K562 (cell line): ENCODE measurements around the gene SH3BP5L. TPM values are rescaled to one million over a fixed set of nuclear protein-coding genes. Genes with fewer than 3 reads are reported as not detected.

Experiments
- ARNT ChIP-seq, 2 experiments: fragments of 450-650 bp; IDR thresholded peaks; 2 replicates each; pipeline ENCODE4 v1.6.1; 2016; ENCODE audit warnings: mild to moderate bottlenecking in 1 of 2
- C11orf30 ChIP-seq: fragments of 450-650 bp; IDR thresholded peaks from 2 replicates; pipeline ENCODE4 v1.6.1; 2016; ENCODE audit warnings: low read depth, mild to moderate bottlenecking
- EHMT2 ChIP-seq: fragments of 450-650 bp; IDR thresholded peaks from 2 replicates; pipeline ENCODE4 v1.6.1; 2018; ENCODE audit warnings: antibody characterized with exemption
- LCOR ChIP-seq: sonication (generic); formaldehyde crosslinking; IDR thresholded peaks from 2 replicates; pipeline ENCODE4 v1.8.0; 2022; ENCODE audit warnings: mild to moderate bottlenecking, missing genetic modification reagents
- MTA2 ChIP-seq: fragments of 450-650 bp; IDR thresholded peaks from 2 replicates; pipeline ENCODE4 v1.6.1; 2016; ENCODE audit warnings: low read depth
- RBM14 ChIP-seq: fragments of 200-400 bp; formaldehyde crosslinking; IDR thresholded peaks from 2 replicates; pipeline ENCODE4 v1.6.1; 2018; ENCODE audit warnings: low read depth, mild to moderate bottlenecking, low read length, moderate library complexity, borderline replicate concordance; ENCODE audit not compliant: insufficient read depth
- SETDB1 ChIP-seq: IDR thresholded peaks from one replicate; pipeline ENCODE4 v1.6.1; 2012; ENCODE audit warnings: low read length, control low read depth, inconsistent platforms
- ZNF263 ChIP-seq: sonication (generic); formaldehyde crosslinking; IDR thresholded peaks from 2 replicates; pipeline ENCODE4 v1.8.0; 2022; ENCODE audit warnings: mild to moderate bottlenecking, missing genetic modification reagents, borderline replicate concordance
- ZNF696 ChIP-seq: fragments of 250-450 bp; sonication (Bioruptor Pico); conservative IDR thresholded peaks from 2 replicates; pipeline ENCODE4 v1.4.0; 2020; ENCODE audit warnings: mild to moderate bottlenecking, moderate library complexity
- polyA plus RNA-seq, 8 experiments: library from polyadenylated mRNA; depleted of rRNA in 4 of 8; stranded (reverse) in 5 of 8; unstranded in 3 of 8; fragments of >200 nt; fragmentation: Nextera tagmentation in 2 of 8; fragmentation: Illumina TruSeq in 1 of 8; extraction: Ambion mirVana in 2 of 8; extraction: Trizol in 1 of 8; gene quantifications; 2 replicates each; pipeline versions ENCODE4 v1.2.1 to v1.2.3, GENCODE V29; 2011 to 2014; ENCODE audit warnings: inconsistent platforms in 1 of 8, missing spikeins in 1 of 8
- total RNA-seq, 7 experiments: library from RNA; depleted of rRNA in 6 of 7; stranded (reverse); fragments of >200 nt in 6 of 7; fragmentation: Illumina TruSeq in 2 of 7; extraction: Trizol in 2 of 7; gene quantifications; 2 replicates each; pipeline versions ENCODE4 v1.2.1 to v1.2.3, GENCODE V29; 2011 to 2021; ENCODE audit warnings: low replicate concordance in 1 of 7
- TF ChIP-seq, protein P1 (sequence below): sonication (generic); IDR thresholded peaks from 2 replicates; pipeline ENCODE4 v1.6.1; 2016
- TF ChIP-seq, protein P2 (sequence below): fragments of 450-650 bp; IDR thresholded peaks from 2 replicates; pipeline ENCODE4 v1.6.1; 2018; ENCODE audit warnings: mild to moderate bottlenecking, low read depth; ENCODE audit not compliant: partially characterized antibody
- TF ChIP-seq, protein P3 (sequence below): fragments of 450-650 bp; IDR thresholded peaks from 2 replicates; pipeline ENCODE4 v1.6.1; 2016; ENCODE audit warnings: mild to moderate bottlenecking
- TF ChIP-seq, protein P4 (sequence below): sonication (generic); formaldehyde crosslinking; IDR thresholded peaks from 2 replicates; pipeline ENCODE4 v1.8.1; 2023; ENCODE audit warnings: mild to moderate bottlenecking, missing genetic modification reagents, moderate library complexity

SH3BP5L gene
- total and polyA plus RNA-seq, 9 of the 15 experiments (the other 6 are each of a cell fraction or from before 2014, with no cell fraction given), result 1.9 to 26.5 (median 15.8) TPM

DNA sequence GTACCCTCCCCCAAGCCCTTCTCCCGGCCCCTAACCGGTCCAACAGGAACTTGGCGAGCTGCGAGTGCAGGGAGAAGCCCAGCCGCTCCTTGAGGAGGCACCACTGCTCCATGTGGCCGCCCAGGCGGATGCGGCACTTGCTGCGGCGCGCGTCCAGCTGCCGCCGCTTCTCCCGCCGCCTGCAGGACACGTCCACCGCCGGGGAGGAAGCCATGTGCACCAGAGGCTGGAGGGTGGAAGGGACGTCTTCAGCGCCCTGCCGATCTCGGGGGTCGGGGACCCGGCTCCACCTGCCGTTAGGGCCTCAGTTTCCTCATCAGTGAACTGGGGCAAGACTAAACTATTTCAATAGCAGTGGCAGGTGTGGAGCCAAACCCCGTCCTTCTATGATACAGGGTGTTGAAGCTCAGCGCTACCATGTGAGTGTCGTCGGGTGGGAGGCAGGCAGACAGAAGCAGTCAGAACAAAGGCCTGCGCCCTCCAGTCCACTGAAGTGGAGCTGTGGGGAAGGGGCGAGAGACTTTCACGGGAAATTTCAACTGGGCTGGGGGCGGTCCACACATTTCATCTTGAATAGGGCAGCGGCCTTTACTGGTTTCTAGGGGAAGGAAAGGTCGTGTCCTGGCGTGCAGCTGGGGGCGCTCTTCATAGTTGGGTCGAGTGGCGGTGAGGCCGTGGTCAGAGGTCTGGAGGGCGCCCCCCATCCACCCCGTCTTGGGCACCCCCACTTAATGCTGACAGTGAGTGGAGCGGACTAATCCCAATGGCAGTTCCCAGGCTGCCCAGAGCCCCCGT lies 32.6 kb upstream of the SH3BP5L start (continued):
- TF ChIP-seq, protein P1, sequence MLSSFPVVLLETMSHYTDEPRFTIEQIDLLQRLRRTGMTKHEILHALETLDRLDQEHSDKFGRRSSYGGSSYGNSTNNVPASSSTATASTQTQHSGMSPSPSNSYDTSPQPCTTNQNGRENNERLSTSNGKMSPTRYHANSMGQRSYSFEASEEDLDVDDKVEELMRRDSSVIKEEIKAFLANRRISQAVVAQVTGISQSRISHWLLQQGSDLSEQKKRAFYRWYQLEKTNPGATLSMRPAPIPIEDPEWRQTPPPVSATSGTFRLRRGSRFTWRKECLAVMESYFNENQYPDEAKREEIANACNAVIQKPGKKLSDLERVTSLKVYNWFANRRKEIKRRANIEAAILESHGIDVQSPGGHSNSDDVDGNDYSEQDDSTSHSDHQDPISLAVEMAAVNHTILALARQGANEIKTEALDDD, result 0 out of 2 replicates have a peak, but pooled peaks have one; percentile 13
- TF ChIP-seq, protein P2, sequence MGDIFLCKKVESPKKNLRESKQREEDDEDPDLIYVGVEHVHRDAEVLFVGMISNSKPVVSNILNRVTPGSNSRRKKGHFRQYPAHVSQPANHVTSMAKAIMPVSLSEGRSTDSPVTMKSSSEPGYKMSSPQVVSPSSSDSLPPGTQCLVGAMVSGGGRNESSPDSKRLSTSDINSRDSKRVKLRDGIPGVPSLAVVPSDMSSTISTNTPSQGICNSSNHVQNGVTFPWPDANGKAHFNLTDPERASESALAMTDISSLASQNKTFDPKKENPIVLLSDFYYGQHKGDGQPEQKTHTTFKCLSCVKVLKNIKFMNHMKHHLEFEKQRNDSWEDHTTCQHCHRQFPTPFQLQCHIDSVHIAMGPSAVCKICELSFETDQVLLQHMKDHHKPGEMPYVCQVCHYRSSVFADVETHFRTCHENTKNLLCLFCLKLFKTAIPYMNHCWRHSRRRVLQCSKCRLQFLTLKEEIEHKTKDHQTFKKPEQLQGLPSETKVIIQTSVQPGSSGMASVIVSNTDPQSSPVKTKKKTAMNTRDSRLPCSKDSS, result no peak
- TF ChIP-seq, protein P3, sequence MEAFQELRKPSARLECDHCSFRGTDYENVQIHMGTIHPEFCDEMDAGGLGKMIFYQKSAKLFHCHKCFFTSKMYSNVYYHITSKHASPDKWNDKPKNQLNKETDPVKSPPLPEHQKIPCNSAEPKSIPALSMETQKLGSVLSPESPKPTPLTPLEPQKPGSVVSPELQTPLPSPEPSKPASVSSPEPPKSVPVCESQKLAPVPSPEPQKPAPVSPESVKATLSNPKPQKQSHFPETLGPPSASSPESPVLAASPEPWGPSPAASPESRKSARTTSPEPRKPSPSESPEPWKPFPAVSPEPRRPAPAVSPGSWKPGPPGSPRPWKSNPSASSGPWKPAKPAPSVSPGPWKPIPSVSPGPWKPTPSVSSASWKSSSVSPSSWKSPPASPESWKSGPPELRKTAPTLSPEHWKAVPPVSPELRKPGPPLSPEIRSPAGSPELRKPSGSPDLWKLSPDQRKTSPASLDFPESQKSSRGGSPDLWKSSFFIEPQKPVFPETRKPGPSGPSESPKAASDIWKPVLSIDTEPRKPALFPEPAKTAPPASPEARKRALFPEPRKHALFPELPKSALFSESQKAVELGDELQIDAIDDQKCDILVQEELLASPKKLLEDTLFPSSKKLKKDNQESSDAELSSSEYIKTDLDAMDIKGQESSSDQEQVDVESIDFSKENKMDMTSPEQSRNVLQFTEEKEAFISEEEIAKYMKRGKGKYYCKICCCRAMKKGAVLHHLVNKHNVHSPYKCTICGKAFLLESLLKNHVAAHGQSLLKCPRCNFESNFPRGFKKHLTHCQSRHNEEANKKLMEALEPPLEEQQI, result no peak; the same call in 1 of the 2 replicates
- 0 out of 4 replicates have a peak, but pooled peaks have one; percentile 35 to 61 for TF ChIP-seq ARNT (IDR thresholded peaks at IDR 0.05)
- no peak for TF ChIP-seq SETDB1
- TF ChIP-seq, protein P4, sequence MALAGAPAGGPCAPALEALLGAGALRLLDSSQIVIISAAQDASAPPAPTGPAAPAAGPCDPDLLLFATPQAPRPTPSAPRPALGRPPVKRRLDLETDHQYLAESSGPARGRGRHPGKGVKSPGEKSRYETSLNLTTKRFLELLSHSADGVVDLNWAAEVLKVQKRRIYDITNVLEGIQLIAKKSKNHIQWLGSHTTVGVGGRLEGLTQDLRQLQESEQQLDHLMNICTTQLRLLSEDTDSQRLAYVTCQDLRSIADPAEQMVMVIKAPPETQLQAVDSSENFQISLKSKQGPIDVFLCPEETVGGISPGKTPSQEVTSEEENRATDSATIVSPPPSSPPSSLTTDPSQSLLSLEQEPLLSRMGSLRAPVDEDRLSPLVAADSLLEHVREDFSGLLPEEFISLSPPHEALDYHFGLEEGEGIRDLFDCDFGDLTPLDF (CRISPR knock-in tag), result peak; percentile 70; the same call in 1 of the 2 replicates
- no peak for TF ChIP-seq C11orf30
- no peak for TF ChIP-seq ZNF696 (CRISPR knock-in tag)
- peak; percentile 11; the same call in 1 of the 2 replicates for TF ChIP-seq ZNF263 (CRISPR knock-in tag)
- TF ChIP-seq MTA2, result no peak
- TF ChIP-seq RBM14, result no peak
- 0 out of 2 replicates have a peak, but pooled peaks have one; percentile 61 for TF ChIP-seq LCOR (CRISPR knock-in tag)
- no peak for TF ChIP-seq EHMT2
